ENCODE data around the gene PSAT1.

The PSAT1 gene

DNA sequence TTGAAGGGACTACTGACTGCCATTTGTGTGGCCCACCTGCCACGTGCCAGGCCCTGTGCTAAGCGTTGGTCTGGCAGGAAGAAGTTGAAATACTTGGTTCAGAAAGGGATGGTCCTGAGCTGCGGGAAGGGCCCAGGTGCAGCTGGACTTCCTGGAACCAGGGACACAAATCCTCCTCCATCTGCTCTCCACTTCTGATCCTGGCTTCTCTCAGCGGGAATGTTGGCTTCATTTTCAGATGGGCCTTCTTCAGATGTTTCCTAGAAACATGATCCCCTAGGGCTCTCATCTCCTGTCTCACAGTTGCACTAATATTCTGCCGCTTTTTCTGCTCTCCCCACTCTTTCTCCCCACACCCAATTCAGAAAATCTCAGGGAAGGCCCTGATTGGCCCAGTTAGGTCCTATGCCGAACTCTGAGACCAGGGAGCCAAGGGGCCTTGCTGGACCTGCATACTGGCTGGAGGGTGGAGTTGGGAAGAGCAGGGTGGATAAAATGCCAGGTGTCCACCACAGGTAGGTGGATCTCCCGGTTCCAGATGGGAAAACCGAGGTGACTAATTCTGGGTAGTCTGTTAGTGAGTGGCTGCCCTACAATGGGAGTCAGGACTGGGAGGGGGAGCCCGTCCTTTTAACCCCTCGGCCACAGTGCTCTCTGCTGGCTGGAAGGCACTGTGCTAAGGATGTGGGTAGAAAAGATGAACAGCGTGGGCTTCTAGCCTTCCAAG, 19.4 kb downstream of the PSAT1 start:
- no peak for FAIRE-seq
- DNase-seq (ENCODE audit: low spot score): no peak

DNA sequence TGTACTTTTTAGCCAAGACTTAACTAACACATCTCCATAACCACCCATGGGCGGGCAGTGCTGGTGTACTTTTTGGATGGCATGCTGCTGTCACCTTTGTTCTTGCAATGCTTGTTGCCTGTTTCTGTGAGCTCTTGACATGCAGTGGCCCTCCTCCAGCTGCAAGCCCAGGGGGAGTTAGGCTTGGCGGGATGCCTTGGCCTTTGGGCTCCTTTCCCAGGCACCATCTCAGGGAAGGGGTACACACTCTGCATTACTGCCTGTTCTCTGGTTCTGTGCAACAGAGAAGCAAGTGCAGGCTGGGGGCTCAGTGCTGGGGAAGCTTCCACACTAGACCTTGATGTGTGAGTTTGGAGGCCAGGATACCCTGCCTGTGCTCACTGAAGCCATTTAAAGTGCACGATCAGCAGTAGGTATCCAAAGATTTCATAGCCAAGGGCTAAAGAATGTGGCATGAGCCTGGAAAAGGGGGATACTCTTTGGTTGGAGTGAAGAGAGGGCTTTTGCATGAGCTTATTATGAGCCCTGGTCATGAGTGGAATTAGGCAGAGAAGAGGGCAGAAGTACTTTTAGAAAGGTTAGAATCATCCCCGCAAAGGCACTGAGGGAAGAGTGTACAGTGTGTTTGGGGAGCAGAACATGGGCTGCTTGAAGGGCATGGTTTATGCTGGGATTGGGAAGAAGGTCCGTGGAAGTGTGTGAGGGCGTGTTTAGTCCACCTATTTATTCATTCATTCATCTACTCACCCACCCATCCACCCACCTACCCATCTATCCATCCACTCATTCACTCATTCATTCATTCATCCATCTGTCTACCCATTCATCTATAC, 22.5 kb downstream of the PSAT1 start:
- DNase-seq (ENCODE audit: low spot score) (no peak), FAIRE-seq (no peak)

DNA sequence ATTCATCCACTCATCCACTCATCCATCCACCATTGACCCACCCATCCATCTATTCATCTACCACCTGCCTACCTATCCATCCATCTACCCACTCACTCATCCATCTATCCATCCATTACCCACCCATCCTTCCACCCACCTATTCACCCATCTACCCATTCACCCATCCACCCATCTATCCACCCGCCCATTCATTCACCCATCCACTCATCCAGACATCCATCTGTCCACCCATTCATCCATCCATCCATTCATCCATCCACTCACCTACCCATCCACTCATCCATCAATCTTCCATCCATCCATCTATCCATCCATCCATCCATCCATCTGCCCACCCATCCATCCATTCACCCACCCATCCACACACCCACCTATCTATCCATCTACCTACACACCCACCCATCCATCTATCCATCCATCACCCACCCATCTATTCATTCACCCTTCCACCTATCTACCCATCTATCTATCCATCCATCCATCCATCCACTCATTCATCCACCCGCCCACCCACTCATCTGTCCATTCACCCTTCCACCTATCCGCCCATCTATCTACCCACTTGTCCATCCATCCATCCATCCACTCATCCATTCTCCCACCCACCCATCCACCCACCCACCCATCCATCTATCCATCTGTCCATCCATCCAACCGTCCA, 23.2 kb downstream of the PSAT1 start:
- no peak for DNase-seq (ENCODE audit: low spot score)
- no peak for FAIRE-seq

DNA sequence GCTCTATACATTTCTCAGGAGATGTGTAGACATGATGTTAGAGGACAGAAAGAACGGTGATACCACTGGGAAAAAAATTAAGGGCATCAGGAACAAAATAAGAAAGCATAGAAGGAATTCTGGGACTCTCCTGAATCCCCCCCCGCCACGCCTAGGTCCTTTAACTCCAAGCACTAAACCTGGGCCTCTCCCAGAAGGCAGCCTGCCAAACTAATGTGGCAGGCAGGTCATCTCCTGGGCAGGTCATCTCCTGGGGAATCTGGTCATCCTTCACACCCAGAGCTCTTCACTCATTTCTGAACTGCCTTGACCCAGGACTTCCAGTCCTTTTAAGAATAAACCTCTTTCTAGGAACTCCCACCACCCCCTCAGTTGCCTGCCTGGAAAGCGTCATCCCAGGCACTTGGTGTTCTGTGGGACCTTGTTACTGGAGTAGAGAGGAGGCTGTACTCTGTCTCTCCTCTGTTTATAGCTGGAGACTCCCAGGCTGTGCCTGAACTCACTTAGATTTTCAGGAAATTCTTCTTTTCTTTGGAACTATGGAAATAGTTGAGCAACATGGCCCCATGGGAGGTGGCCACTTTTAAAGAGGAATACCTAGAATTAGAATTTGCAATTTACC, 24.1 kb downstream of the PSAT1 start:
- DNase-seq (ENCODE audit: low spot score): no peak
- no peak for FAIRE-seq

DNA sequence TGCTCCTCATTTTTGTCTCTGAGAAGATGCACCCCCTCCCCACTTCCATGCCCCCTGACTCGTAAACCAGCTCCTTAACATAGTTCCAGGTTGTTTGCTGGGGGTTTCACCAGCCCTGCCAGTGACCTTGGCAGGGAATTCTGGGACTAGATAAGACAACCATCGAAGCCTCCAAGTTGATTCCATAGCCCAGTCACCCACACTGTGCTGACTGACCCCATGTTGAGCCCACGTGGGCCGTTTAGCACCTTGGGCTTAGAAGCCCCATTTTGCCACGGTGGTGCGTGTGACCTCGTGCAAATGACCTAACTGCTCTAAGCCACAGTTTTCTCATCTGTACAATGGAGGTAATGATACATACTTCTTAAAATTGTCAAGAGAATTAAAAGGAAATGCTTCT, 24.6 kb downstream of the PSAT1 start:
- DNase-seq (ENCODE audit: low spot score) (no peak), FAIRE-seq (no peak)

DNA sequence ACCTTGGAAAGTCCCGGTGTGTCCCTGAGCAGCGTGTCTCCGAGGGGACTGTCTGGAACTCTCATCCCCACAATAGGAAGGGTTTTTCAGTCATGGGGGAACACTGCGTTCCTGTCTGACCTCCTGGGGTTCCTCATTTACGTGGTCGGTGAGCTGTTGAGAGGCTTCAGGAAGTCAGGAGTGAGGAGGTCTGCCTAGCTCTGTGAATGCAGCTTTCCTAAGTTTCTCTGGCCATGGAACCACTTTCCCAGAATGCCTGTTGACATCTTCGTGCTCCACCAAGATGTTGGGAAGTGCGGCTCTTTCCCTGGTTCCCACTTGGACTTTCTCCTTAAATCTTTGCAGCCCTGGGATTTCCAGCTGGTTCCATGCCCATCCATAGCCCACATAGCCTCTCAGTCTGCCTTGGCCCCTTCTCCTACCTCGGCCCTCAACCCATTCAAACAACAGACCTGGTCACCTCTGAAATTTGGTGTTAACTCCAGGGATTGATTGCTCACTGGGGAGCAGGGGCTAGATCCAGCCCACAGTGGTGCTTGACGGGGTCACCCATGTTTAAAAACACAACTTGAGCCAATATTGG, 27.2 kb downstream of the PSAT1 start:
- FAIRE-seq: no peak
- no peak for DNase-seq (ENCODE audit: low spot score)

DNA sequence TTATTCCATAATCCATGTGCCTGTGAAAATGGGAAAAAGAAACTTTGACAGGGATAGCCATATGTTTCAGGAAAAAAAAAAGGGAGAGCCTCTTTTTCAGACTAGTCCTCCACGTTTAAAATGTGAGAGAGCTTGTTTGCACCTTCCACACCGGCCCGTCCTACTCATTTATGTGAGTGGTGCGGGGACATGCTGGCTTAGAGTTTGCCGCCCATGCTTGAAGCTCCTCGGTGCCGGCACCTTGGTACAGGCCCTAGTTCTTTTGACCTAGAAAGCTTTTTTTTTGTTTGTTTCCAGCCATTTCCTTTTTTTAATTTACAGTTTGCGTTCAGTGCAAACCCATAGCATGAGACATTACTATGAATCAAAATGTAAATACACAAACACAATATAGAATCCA, 27.8 kb downstream of the PSAT1 start:
- DNase-seq (ENCODE audit: low spot score): no peak
- FAIRE-seq: no peak

DNA sequence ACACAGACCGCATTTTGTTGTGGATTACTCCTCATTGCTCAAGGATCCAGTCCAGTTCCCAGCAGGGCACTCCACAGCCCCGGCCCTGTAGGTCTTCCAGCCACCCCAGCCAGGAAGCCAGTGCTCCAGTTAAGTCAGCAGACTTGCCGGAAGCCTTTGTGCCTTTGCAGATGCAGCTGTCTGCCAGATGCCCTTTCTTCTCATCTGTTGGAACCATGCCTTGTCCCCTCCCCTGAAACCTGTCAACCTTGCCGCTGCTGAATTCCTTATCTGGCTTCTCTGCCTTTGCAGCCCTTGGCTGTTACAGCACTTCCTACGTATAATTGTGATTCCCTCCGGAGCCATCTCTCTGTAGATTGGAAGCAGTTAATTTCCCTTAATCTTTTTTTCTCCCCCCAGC, 28.4 kb downstream of the PSAT1 start:
- no peak for DNase-seq (ENCODE audit: low spot score)
- FAIRE-seq: no peak

DNA sequence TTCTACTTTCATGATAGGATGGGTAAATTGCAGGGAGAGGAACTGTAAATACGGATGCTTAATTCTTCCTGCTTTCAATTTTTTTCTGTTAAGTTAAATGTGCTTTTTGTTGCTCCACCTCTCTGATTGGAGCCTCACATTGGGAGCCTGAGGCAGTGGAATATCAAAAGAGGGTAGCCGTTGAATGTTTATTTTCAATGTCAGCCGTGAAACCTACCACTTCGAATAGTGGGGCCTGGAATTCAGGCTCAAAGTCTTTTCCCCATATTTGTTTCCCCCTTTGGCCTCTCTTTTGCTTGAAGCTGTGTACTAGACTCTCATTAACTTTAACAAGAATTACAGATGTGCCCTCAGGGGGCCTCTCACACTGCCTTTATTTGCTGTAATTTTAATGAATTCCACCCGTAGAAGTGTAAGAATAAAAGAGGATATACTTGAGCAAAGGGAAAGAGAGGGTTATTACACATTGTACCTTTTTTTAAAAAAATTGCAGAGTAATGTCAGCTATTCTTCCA, 29.0 kb downstream of the PSAT1 start:
- FAIRE-seq (no peak), DNase-seq (ENCODE audit: low spot score) (no peak)

DNA sequence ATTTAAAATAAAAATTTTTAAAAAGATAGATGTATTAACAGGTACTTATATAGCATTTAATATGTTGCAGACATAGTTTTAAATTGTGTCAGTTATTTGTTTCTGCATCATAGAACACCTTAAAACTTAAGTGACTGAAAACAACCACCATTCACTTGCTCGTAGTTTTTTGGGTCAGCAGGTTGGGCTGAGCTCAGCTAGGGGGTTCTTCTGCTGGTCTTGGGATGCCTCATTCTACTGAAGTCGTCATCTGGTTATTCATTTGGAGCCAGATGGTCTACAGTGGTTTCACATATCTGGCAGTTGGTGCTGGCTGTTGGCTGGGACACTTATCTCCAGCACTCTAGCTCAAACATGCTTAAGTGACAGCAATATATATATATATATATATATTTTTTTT, 29.6 kb downstream of the PSAT1 start:
- FAIRE-seq: no peak
- no peak for DNase-seq (ENCODE audit: low spot score)

DNA sequence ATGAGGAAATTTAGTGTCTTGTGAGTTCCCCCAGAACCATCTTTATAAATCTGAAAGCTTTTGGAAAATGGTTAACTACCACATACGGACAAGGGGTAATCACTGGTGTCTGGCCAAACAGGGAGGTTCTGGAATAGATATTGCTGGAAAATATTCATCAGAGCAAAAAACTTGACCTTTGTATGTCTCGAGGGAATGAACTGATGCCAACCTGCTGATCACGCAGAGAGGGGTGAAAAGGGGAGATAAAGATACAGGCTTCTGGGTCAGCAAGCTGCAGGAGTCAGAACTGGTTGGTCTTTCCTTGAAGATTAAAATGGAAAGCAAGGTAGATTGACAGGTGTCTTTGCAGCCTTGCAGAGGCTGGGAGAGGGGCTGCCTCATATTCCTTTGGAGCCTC, 35.5 kb downstream of the PSAT1 start:
- no peak for FAIRE-seq

DNA sequence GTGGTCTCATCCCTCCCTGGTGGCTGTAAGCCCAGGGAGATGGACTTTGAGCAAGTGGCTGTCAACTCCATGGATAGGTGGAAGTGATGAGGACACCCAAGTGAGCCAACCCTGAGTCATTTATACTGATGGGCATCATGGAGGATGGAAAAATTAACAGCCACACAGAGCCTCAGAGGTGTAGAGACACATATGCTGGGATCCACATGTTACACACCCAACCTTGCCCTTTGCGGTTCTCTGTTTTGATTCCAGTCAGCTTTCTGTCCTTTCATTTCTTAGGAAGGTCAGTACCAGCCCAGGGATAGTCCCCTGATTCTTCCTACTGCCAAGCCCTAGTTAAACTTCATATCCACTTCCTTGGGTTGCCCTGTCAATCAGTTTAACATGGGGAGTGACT, 51.9 kb downstream of the PSAT1 start:
- FAIRE-seq (no peak), DNase-seq (ENCODE audit: low spot score) (no peak)

More for the DNA sequence above, 35.5 kb downstream of the PSAT1 start:
- DNase-seq (ENCODE audit: low spot score): no peak

DNA sequence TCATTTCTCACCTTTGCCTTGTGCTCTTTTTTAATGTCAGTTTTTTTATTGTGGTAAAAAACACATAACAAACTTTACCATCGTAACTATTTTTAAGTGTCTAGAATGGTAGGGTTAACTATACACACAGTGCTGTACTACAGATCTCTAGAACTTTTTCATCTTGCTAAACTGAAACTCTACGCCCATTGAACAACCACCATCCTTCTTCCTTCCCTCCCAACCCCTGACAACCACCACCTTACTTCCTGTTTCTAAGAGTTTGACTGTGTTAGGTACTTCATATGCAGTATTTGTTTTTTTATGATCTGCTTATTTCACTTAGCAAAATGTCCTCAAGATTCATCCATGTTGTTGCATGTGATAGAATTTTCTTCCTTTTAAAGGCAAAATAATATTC, 54.9 kb downstream of the PSAT1 start:
- DNase-seq (ENCODE audit: low spot score): no peak
- no peak for FAIRE-seq

DNA sequence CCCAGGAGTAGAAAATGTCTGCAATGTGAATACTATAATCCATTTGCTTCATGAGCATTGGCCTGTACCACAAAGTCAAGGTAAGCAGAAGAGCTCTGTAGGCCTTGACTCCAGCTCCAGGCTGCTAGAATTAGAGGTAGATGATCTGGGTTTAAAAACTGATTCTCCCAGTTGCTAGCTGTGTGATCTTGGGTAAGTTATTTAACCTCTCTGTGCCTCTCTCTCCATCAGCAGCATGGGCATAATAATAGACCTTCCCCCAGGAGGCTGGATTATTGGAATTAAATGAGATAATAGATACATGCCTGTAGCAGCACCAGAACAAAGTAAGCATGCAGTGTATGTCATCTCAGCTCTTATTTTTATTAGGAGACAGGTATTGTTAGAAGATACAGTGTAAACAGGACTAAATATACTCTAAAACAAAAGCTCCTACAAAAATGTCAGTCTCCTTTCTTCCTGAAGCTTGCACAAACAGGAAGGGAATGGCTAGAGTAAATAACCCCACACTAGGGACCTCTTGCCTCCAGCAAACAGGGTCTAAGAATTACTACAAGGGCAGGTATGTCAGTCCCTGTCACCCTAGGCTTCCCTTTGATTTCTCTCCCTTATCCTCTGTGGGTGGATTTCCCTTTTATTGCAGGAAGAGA, 57.5 kb downstream of the PSAT1 start:
- no peak for DNase-seq (ENCODE audit: low spot score)
- no peak for FAIRE-seq

DNA sequence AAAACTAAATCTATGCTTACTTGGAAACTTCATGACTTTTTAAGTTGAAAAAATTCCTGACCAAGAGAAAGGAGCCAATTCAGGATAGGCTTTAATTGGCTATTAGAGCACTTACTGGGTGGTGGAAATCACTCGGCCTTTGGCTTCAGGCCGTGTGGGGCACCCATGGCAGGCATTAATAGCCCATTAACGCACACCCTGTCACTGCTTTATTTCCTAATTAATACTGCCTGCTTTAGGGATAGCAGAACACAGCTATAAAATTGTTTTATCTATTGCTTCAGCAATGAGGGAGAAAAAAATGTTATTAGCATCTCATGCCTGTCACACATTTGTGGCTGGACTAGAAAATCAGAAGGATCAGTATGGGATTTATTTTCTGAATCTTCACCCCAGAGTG, 58.1 kb downstream of the PSAT1 start:
- FAIRE-seq (no peak), DNase-seq (ENCODE audit: low spot score) (no peak)

DNA sequence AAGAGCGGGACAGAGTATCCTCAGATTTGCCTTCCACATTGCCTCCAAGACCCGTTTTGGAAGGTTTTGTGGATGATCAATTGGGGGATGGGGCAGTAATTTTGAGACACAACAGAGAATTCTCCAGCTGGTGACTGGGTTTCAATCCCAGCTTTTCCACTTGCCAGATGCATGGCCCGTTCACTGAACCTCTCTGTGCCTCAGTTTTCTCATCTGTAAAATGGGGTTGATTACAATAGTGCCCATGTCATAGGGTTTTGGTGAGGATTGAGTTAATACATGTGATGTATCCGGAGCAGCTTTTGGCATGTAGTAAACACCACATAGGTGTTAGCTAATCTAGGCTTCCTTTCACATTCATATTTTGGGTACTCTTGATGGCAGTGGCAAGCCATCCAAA, 59.7 kb downstream of the PSAT1 start:
- DNase-seq (ENCODE audit: low spot score): no peak
- no peak for FAIRE-seq

DNA sequence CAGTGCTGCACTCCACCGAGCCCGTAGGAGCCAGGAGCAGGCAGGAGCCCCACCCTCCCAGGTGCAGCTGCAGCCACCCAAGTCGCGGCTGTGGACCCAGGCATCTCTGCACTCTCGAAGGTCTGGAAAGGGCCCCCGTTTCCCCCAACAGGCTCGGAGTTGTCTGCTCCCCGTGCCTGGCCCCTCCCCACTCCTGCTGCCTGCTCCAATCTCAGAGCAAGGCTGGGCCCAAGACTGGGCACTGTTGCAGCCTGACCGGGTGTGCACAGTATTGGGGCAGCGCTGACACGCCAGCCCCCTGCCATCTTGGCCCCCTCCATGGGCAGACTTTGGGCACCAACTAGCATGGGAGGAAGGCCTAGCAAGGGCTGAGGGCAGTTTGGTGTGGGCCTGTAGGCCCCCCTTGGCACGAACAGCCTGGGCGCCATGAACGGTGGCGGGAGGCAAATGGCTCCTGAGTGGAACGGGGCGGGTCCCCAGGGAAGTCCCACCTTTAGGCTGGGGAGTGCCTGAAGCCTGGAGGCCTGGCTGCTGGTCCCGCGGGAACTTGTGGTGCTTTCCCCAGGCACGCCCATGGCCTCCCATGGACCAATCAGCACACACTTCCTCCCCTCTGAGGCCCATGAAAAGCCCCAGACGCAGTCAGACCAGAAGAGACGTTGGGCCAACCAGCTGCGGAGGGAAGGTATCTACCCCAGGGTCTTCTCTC, 60.4 kb downstream of the PSAT1 start:
- DNase-seq (ENCODE audit: low spot score) (no peak), FAIRE-seq (no peak)

DNA sequence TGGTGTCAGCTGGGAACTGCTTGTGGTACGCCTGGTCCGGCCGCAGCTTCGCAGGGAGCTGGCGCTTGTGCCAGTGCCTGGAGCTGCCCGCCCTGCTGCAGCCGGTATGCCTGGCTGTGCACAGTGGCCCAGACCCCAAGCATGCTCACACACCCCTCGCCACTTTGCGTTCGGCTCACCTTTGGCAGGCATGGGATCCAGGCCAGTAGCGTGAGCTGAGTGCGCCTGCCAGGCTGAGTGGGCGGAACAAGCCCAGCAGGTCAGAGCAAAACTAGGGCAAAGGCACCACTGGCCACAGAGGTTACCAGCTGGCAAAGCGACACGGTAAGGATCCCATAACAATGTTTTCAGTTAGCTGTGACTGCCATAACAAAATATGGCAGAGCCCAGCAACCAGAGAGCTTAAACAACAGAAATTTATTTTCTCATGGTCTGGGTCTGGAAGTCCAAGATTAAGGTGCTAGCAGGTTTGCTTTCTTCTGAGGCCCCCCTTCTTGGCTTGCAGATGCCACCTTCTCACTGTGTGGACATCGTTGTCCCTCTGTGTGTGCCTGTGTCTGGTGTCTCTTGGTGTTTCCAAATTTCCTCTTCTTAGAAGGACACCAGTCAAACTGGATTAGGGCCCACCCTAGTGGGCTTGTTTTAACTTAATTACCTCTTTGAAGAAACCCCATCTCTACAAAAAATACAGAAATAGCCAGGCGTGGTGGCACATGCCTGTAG, 61.6 kb downstream of the PSAT1 start:
- DNase-seq (ENCODE audit: low spot score) (no peak), FAIRE-seq (no peak)

DNA sequence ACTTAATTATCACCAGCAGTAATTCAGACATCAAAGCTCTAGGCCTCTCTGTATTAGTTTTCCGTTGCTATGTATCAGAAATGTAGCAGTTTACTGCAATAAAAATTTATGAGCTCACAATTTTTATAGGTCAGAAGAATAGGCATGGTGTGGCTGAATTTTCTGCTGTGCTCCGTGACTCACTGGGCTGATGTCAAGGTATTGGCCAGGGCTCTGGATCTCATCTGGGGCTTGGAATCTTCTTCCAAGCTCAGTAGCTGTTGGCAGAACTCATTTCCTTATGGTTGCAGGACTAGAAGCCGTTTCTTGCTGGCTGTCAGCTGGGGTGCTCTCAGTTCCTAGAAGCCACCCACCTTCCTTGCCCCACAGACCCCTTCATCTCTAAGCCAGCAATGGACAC, 66.3 kb downstream of the PSAT1 start:
- FAIRE-seq (no peak), DNase-seq (ENCODE audit: low spot score) (no peak)

Data from RCC 7860 (cell line).